Left renal cortex interstitium (tissue), 4 donors: ENCODE data around the gene OSTN. TPM values are rescaled to one million over a fixed set of nuclear protein-coding genes. Genes with fewer than 3 reads are reported as not detected.
"Not testable (repeated sequence)": the region's sequence is repeated elsewhere in the genome, so short reads cannot be mapped to it uniquely, and the experiment has no call there.

Source experiments
- DNase-seq, 4 donors: peaks; one replicate each; pipeline ENCODE4 v3.0.0-alpha.2; 2013; ENCODE audit warnings: low read depth in 4 of 4, low spot score in 2 of 4, missing footprints in 1 of 4
- polyA plus RNA-seq, 4 donors: library from polyadenylated mRNA; unstranded; fragments of 120-200 nt; gene quantifications; one replicate each; pipeline ENCODE4 v1.2.1, GENCODE V29; 2013; ENCODE audit not compliant: insufficient read length in 4 of 4

OSTN gene
- polyA plus RNA-seq, result 10 to 100 TPM in 1 of 4 donors, 1 to 10 TPM in 3; 7.6 to 42.6 (median 8.6) TPM

GRCh38 chr3:191198932-191199331 is at the start of gene OSTN:
OSTN (plus strand) TSS chr3:191199241; CDS start chr3:191212533, 13,292 bp downstream.
- no peak for DNase-seq

GRCh38 chr3:191151653-191152052 is 47.4 kb upstream of the OSTN start:
- DNase-seq, result no peak

GRCh38 chr3:191154827-191155226 is 44.2 kb upstream of the OSTN start:
- DNase-seq, result no peak

- DNase-seq, result no peak
These were observed 40.8 kb upstream of the OSTN start for GRCh38 chr3:191158247-191158646.

- no peak for DNase-seq
These were observed 40.2 kb upstream of the OSTN start for GRCh38 chr3:191158815-191159214.

GRCh38 chr3:191165802-191166201 is 33.2 kb upstream of the OSTN start:
- no peak for DNase-seq

GRCh38 chr3:191166368-191166767 is 32.7 kb upstream of the OSTN start:
- no peak for DNase-seq

- DNase-seq, result no peak
These were observed 29.5 kb upstream of the OSTN start for GRCh38 chr3:191169566-191169965.

GRCh38 chr3:191170097-191170496 is 28.9 kb upstream of the OSTN start:
- DNase-seq, result no peak

- DNase-seq, result no peak
These were observed 23.9 kb upstream of the OSTN start for GRCh38 chr3:191175102-191175501.

GRCh38 chr3:191176038-191176785 is 22.8 kb upstream of the OSTN start:
- DNase-seq, result no peak

GRCh38 chr3:191185382-191185781 is 13.7 kb upstream of the OSTN start:
- not testable (repeated sequence) for DNase-seq

GRCh38 chr3:191188246-191188645 is 10.8 kb upstream of the OSTN start:
- not testable (repeated sequence) for DNase-seq

- not testable (repeated sequence) for DNase-seq
These were observed 6.8 kb upstream of the OSTN start for GRCh38 chr3:191192270-191192669.

GRCh38 chr3:191192941-191193340 is 6.1 kb upstream of the OSTN start:
- no peak for DNase-seq

- no peak for DNase-seq
These were observed 1.2 kb upstream of the OSTN start for GRCh38 chr3:191197761-191198306.

GRCh38 chr3:191198480-191198879 is 561 bp upstream of the OSTN start:
- no peak for DNase-seq

- no peak for DNase-seq
These were observed 11.0 kb downstream of the OSTN start for GRCh38 chr3:191210032-191210431.

- DNase-seq, result no peak
These were observed 17.5 kb downstream of the OSTN start for GRCh38 chr3:191216510-191216909.

GRCh38 chr3:191217301-191217700 is 18.3 kb downstream of the OSTN start:
- no peak for DNase-seq

- no peak for DNase-seq
These were observed 21.9 kb downstream of the OSTN start for GRCh38 chr3:191220908-191221307.

- DNase-seq, result no peak
These were observed 22.6 kb downstream of the OSTN start for GRCh38 chr3:191221638-191222037.
